ENCODE data around the gene BPIFB4.

The BPIFB4 gene

GRCh38 chr20:33133373-33133941, 54.0 kb downstream of the BPIFB4 start:
- H3K27ac Mint-ChIP-seq, result no peak overlapping the region
- no peak overlapping the region for H3K4me3 Mint-ChIP-seq
- H3K4me1 Mint-ChIP-seq (ENCODE audit: low read depth), result no peaks in the 10 kb centered on the region
- H3K36me3 Mint-ChIP-seq (ENCODE audit: low read depth), result no peaks in the 10 kb centered on the region
- peaks cover 11% of the 10 kb centered on the region for H3K27me3 Mint-ChIP-seq (ENCODE audit: low read depth)
- H3K9me3 Mint-ChIP-seq, result no peaks in the 10 kb centered on the region

- no peak overlapping the region for H3K4me3 Mint-ChIP-seq
- H3K4me1 Mint-ChIP-seq (ENCODE audit: low read depth), result no peaks in the 10 kb centered on the region
- H3K36me3 Mint-ChIP-seq (ENCODE audit: low read depth), result no peaks in the 10 kb centered on the region
These were observed 57.8 kb downstream of the BPIFB4 start for GRCh38 chr20:33137195-33137594.

GRCh38 chr20:33139467-33139866, 60.0 kb downstream of the BPIFB4 start:
- H3K4me1 Mint-ChIP-seq (ENCODE audit: low read depth), result no peaks in the 10 kb centered on the region
- peaks cover 11% of the 10 kb centered on the region for H3K27me3 Mint-ChIP-seq (ENCODE audit: low read depth)
- no peak overlapping the region for H3K27ac Mint-ChIP-seq
- no peaks in the 10 kb centered on the region for H3K9me3 Mint-ChIP-seq
- H3K4me3 Mint-ChIP-seq, result no peak overlapping the region
- H3K36me3 Mint-ChIP-seq (ENCODE audit: low read depth), result no peaks in the 10 kb centered on the region

More at GRCh38 chr20:33137195-33137594, 57.8 kb downstream of the BPIFB4 start:
- peaks cover 4% of the 10 kb centered on the region for H3K27me3 Mint-ChIP-seq (ENCODE audit: low read depth)
- H3K27ac Mint-ChIP-seq, result no peak overlapping the region
- no peaks in the 10 kb centered on the region for H3K9me3 Mint-ChIP-seq

GRCh38 chr20:33145521-33145920, 66.1 kb downstream of the BPIFB4 start:
- no peak overlapping the region for H3K4me3 Mint-ChIP-seq
- no peak overlapping the region for H3K27ac Mint-ChIP-seq
- peaks cover 25% of the 10 kb centered on the region for H3K27me3 Mint-ChIP-seq (ENCODE audit: low read depth)
- H3K9me3 Mint-ChIP-seq, result peaks cover 4% of the 10 kb centered on the region
- no peaks in the 10 kb centered on the region for H3K36me3 Mint-ChIP-seq (ENCODE audit: low read depth)
- H3K4me1 Mint-ChIP-seq (ENCODE audit: low read depth), result no peaks in the 10 kb centered on the region

- Mint-ChIP-seq H3K27ac (no peak overlapping the region), H3K9me3 (peaks cover 4% of the 10 kb centered on the region), H3K4me1 (ENCODE audit: low read depth) (no peaks in the 10 kb centered on the region), H3K27me3 (ENCODE audit: low read depth) (peaks cover 27% of the 10 kb centered on the region), H3K36me3 (ENCODE audit: low read depth) (no peaks in the 10 kb centered on the region), H3K4me3 (no peak overlapping the region)
These were observed 67.9 kb downstream of the BPIFB4 start for GRCh38 chr20:33147299-33147698.

- Mint-ChIP-seq H3K27ac (no peak overlapping the region), H3K4me3 (no peak overlapping the region), H3K4me1 (ENCODE audit: low read depth) (no peaks in the 10 kb centered on the region), H3K27me3 (ENCODE audit: low read depth) (peaks cover 22% of the 10 kb centered on the region), H3K9me3 (peaks cover 4% of the 10 kb centered on the region), H3K36me3 (ENCODE audit: low read depth) (no peaks in the 10 kb centered on the region)
These were observed 68.6 kb downstream of the BPIFB4 start for GRCh38 chr20:33148040-33148439.

GRCh38 chr20:33154252-33154651, 74.8 kb downstream of the BPIFB4 start:
- Mint-ChIP-seq H3K9me3 (no peaks in the 10 kb centered on the region), H3K27ac (no peak overlapping the region), H3K4me1 (ENCODE audit: low read depth) (no peaks in the 10 kb centered on the region), H3K4me3 (no peak overlapping the region), H3K36me3 (ENCODE audit: low read depth) (no peaks in the 10 kb centered on the region), H3K27me3 (ENCODE audit: low read depth) (peaks cover 15% of the 10 kb centered on the region)

GRCh38 chr20:33158637-33159385, 79.4 kb downstream of the BPIFB4 start:
- no peak overlapping the region for H3K4me3 Mint-ChIP-seq
- no peak overlapping the region for H3K27ac Mint-ChIP-seq
- no peaks in the 10 kb centered on the region for H3K36me3 Mint-ChIP-seq (ENCODE audit: low read depth)
- H3K9me3 Mint-ChIP-seq, result no peaks in the 10 kb centered on the region
- no peaks in the 10 kb centered on the region for H3K4me1 Mint-ChIP-seq (ENCODE audit: low read depth)
- no peaks in the 10 kb centered on the region for H3K27me3 Mint-ChIP-seq (ENCODE audit: low read depth)

- Mint-ChIP-seq H3K9me3 (no peaks in the 10 kb centered on the region), H3K27ac (no peak overlapping the region), H3K4me3 (no peak overlapping the region), H3K27me3 (ENCODE audit: low read depth) (no peaks in the 10 kb centered on the region), H3K36me3 (ENCODE audit: low read depth) (no peaks in the 10 kb centered on the region), H3K4me1 (ENCODE audit: low read depth) (no peaks in the 10 kb centered on the region)
These were observed 80.3 kb downstream of the BPIFB4 start for GRCh38 chr20:33159713-33160112.

GRCh38 chr20:33160681-33161080, 81.2 kb downstream of the BPIFB4 start:
- H3K4me1 Mint-ChIP-seq (ENCODE audit: low read depth), result no peaks in the 10 kb centered on the region
- H3K9me3 Mint-ChIP-seq, result no peaks in the 10 kb centered on the region
- H3K27ac Mint-ChIP-seq, result no peak overlapping the region
- H3K4me3 Mint-ChIP-seq, result no peak overlapping the region
- no peaks in the 10 kb centered on the region for H3K27me3 Mint-ChIP-seq (ENCODE audit: low read depth)
- no peaks in the 10 kb centered on the region for H3K36me3 Mint-ChIP-seq (ENCODE audit: low read depth)

Data from T-helper 1 cell treated with Interleukin-12 subunit alpha and Interleukin-12 subunit beta and Interleukin-4 antibody, amounts not matched to agents 30 μg/mL and 1 μg/mL, for 36 hours (primary cell).